ENCODE data around the gene COL28A1.

The COL28A1 gene

DNA sequence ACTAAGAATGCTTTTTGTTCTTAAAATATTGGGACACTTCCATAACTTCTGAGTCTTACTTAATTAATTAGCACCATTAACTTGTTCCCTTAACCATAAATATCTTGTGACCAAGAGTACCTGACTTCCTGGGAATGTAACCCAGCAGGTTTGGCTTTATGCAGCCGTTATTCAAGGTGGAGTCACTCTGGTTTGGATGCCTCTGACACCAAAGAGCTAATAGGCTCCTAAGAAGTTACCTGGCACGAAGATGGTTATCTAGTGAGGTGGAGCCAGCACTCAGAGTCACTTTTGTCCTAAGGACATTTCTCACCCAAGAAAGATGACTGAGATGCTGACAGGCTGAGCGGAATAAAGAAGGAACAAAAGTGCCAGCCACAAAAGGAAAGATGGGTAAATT, 181.0 kb downstream of the COL28A1 start:
- TF ChIP-seq, protein P1, sequence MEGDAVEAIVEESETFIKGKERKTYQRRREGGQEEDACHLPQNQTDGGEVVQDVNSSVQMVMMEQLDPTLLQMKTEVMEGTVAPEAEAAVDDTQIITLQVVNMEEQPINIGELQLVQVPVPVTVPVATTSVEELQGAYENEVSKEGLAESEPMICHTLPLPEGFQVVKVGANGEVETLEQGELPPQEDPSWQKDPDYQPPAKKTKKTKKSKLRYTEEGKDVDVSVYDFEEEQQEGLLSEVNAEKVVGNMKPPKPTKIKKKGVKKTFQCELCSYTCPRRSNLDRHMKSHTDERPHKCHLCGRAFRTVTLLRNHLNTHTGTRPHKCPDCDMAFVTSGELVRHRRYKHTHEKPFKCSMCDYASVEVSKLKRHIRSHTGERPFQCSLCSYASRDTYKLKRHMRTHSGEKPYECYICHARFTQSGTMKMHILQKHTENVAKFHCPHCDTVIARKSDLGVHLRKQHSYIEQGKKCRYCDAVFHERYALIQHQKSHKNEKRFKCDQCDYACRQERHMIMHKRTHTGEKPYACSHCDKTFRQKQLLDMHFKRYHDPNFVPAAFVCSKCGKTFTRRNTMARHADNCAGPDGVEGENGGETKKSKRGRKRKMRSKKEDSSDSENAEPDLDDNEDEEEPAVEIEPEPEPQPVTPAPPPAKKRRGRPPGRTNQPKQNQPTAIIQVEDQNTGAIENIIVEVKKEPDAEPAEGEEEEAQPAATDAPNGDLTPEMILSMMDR (IDR thresholded peaks at IDR 0.05) = no peak

DNA sequence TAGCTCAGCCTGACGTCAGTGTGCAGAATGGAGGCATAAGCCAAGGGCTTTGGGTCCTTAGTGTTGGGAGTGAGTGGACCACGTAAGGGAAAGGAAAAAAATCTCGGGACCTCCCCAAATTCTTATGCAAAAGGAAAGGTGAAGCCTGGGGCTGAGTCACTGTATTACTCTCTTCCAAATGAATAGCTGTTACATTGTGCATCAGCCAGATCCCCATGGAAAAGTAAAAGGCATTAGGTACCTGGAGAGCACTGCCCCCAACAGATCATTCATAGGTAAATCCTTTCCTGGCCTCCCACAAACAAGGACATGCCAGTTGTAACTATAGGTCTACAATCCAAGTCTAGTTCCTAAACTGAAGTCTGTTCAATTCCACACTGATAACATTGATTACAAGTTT, 182.8 kb downstream of the COL28A1 start:
- TF ChIP-seq, protein P1 (IDR thresholded peaks at IDR 0.05) = no peak

DNA sequence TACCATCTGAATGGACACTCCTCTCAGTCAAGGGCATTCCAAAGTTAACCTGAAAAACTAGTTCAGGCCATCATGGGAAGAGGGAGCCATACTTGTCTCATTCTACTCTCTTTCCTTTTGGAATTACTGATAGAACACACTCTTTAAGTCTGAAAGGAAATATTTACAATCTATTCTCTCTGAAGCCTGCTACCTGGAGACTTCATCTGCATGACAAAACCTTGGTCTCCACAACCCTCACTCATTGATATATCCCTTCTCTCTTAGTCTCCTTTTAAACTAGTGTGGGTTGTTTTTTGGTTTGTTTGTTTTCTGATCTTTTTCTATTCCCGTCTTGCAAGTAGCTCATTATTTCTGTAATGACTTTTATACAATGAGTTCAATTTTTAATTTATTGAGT, 183.8 kb downstream of the COL28A1 start:
- TF ChIP-seq, protein P1 (IDR thresholded peaks at IDR 0.05) = no peak

DNA sequence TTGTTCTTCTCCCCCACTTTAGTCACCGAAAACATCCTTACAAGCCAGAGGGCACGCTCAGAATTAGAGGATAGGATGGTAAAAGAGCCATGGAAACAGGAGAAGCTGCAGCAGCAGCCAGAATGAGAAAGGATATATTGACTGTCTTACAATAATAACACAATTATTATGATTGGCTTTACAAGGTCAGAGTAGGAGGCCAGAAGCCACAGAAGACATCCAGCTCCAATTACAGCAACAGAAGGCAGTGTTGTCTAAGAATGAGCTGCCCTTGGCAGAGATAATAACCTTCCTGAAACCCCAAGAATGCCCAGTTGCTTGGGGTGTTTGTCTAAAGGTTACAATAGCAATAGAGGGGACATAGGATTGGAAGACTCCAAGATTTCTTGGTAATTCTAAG, 184.5 kb downstream of the COL28A1 start:
- TF ChIP-seq, protein P1 (IDR thresholded peaks at IDR 0.05) = no peak

DNA sequence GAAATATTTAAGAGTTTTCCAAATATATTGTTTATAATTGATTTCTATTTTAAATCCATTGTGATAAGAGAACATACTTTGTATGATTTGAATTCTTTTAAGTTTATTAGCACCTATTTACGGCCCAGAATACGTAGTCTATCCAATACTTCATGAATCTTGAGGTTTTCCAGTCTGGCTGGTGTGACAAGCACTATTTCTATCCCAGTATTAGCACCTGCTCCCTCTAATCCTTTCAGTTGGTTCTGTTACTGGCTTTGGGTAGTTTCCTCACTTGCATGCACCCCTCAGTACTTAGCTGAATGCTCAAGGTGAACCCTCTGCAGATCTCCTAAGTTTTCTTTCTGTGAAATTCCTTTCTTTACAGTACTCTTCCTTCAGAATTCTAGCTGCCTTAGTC, 186.5 kb downstream of the COL28A1 start:
- TF ChIP-seq, protein P1 (IDR thresholded peaks at IDR 0.05) = no peak

DNA sequence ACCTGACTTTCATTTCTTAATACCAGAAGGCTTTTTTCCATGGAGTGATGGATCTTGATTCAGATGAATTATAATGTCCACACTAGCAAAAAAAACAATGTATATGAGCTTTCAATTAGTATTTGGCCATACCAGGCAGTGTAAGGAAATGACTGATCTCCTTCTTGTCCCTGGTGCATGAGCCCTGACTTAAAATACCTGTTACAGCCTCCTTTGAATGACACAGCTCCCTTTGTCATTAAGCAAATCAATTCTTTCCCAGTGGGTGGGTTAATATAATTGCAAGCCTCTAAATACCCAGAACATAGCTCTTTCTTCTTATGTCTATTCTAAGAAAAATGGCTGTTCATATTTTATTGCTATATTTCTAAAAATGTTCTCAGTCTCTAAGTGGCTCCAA, 188.6 kb downstream of the COL28A1 start:
- TF ChIP-seq, protein P1 (IDR thresholded peaks at IDR 0.05) = no peak

DNA sequence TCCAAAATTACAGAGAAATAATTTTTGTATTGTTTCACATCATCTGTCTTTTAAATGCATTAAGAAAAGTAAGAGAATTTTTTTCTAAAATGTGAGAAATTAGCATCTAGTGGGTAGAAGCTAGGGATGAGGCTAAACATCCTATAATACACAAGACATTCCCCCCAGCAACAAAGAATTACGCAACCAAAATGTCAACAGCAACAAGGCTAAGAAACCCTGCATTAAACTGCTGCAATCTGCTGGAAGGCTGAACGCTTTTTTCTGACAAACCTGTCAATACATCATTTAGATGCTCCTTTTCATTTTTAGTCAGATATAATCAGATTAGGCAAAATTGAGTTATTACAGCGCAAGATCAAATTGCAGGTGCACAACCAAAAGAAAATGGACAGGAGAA, 191.1 kb downstream of the COL28A1 start:
- TF ChIP-seq, protein P1 (IDR thresholded peaks at IDR 0.05) = no peak

DNA sequence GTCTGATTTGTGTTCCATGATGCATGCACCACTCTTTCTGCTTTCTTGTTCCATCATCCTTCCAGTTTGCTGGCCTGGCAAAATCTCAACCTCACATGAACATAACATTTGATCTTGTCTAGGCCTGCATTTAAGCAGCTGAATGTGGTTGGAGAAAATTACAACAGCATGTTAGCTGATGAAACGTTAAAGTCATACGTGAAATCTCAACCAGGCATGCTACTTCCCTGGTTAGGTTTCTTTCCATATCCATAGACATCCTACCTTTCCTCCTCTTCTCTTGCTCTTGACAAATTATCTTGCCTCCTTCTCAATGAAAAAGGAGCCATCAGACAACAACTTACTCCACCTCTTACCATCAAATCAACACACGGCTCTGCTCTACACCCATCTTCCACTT, 199.8 kb downstream of the COL28A1 start:
- TF ChIP-seq, protein P1 (IDR thresholded peaks at IDR 0.05) = no peak
